HG02642 (cell line): ENCODE results near the gene NFKBIB.

Experiments used
- ATAC-seq: cut with Tn5 transposase; IDR thresholded peaks from one replicate; pipeline ENCODE4 v1.9.1; 2021; ENCODE audit warnings: mild to moderate bottlenecking; ENCODE audit not compliant: unreplicated experiment, poor library complexity

NFKBIB gene

GRCh38 chr19:38901683-38902082 is 1.9 kb downstream of the NFKBIB start:
- ATAC-seq, result no peak

GRCh38 chr19:38904581-38905539 is 5.1 kb downstream of the NFKBIB start:
- no peak for ATAC-seq

GRCh38 chr19:38905620-38906019 is 5.9 kb downstream of the NFKBIB start:
- no peak for ATAC-seq

- ATAC-seq, result no peak
These were observed 7.5 kb downstream of the NFKBIB start for GRCh38 chr19:38907227-38907626.

- no peak for ATAC-seq
These were observed 7.9 kb downstream of the NFKBIB start for GRCh38 chr19:38907670-38908069.

- no peak for ATAC-seq
These were observed 9.1 kb downstream of the NFKBIB start for GRCh38 chr19:38908911-38909310.

GRCh38 chr19:38910488-38910887 is 10.7 kb downstream of the NFKBIB start:
- ATAC-seq, result no peak

- no peak for ATAC-seq
These were observed 11.7 kb downstream of the NFKBIB start for GRCh38 chr19:38911388-38912001.

- ATAC-seq, result no peak
These were observed 13.1 kb downstream of the NFKBIB start for GRCh38 chr19:38912600-38913514.

GRCh38 chr19:38913958-38914357 is 14.2 kb downstream of the NFKBIB start:
- no peak for ATAC-seq

GRCh38 chr19:38915329-38916321 is 15.9 kb downstream of the NFKBIB start:
- no peak for ATAC-seq

- no peak for ATAC-seq
These were observed 17.7 kb downstream of the NFKBIB start for GRCh38 chr19:38917516-38917915.

- no peak for ATAC-seq
These were observed 18.2 kb downstream of the NFKBIB start for GRCh38 chr19:38917921-38918491.

- ATAC-seq, result no peak
These were observed 18.8 kb downstream of the NFKBIB start for GRCh38 chr19:38918526-38918925.

GRCh38 chr19:38919837-38920601 is 20.2 kb downstream of the NFKBIB start:
- no peak for ATAC-seq

- no peak for ATAC-seq
These were observed 21.0 kb downstream of the NFKBIB start for GRCh38 chr19:38920602-38921419.

GRCh38 chr19:38921420-38922274 is 21.9 kb downstream of the NFKBIB start:
- no peak for ATAC-seq
